ENCODE data around the gene ZNF527. TPM values are rescaled to one million over a fixed set of nuclear protein-coding genes. Genes with fewer than 3 reads are reported as not detected.
"Not testable (repeated sequence)": the region's sequence is repeated elsewhere in the genome, so short reads cannot be mapped to it uniquely, and the experiment has no call there.

Gene ZNF527
- total RNA-seq, 1 donor, result 5.6 TPM

DNA sequence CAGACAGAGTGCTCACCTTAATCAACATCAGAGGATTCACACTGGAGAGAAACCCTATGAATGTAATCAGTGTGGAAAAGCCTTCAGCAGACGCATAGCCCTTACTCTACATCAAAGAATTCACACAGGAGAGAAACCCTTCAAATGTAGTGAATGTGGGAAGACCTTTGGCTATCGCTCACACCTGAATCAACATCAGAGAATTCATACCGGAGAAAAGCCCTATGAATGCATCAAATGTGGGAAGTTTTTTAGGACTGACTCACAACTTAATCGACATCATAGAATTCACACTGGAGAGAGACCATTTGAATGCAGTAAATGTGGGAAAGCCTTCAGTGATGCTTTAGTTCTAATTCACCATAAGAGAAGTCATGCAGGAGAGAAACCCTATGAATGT is 18.3 kb downstream of the ZNF527 start:
- DNase-seq (ENCODE audit: low read depth), result no peak
- no peak for TF ChIP-seq CTCF (IDR thresholded peaks at IDR 0.05; ENCODE audit: insufficient read depth, low read depth, low read length)
- no peak overlapping the region for H3K4me3 ChIP-seq (ENCODE audit: low read depth, low read length)

- H3K4me3 ChIP-seq (ENCODE audit: low read depth, low read length); DNase-seq (ENCODE audit: low read depth): not testable (repeated sequence)
Observed at GRCh38 chr19:37391399-37391798, 20.5 kb downstream of the ZNF527 start.

- no peak for TF ChIP-seq CTCF (IDR thresholded peaks at IDR 0.05; ENCODE audit: insufficient read depth, low read depth, low read length)
- no peak for DNase-seq (ENCODE audit: low read depth)
- H3K4me3 ChIP-seq (ENCODE audit: low read depth, low read length), result no peak overlapping the region
Observed at GRCh38 chr19:37401078-37401477, 30.2 kb downstream of the ZNF527 start.

GRCh38 chr19:37403403-37403802 is 32.5 kb downstream of the ZNF527 start:
- no peak for DNase-seq (ENCODE audit: low read depth)

DNA sequence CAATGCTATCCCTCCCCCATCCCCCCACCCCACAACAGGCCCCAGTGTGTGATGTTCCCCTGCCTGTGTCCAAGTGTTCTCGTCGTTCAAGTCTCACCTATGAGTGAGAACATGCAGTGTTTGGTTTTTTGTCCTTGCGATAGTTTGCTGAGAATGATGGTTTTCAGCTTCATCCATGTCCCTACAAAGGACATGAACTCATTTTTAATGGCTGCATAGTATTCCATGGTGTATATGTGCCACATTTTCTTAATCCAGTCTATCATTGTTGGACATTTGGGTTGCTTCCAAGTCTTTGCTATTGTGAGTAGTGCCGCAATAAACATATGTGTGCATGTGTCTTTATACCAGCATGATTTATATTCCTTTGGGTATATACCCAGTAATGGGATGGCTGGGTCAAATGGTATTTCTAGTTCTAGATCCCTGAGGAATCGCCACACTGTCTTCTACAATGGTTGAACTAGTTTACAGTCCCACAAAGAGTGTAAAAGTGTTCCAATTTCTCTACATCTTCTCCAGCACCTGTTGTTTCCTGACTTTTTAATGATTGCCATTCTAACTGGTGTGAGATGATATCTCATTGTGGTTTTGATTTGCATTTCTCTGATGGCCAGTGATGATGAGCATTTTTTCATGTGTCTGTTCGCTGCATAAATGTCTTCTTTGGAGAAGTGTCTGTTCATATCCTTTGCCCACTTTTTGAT is 35.4 kb downstream of the ZNF527 start:
- not testable (repeated sequence) for H3K4me3 ChIP-seq (ENCODE audit: low read depth, low read length); DNase-seq (ENCODE audit: low read depth)

More at GRCh38 chr19:37403403-37403802, 32.5 kb downstream of the ZNF527 start:
- no peak overlapping the region for H3K4me3 ChIP-seq (ENCODE audit: low read depth, low read length)
- TF ChIP-seq CTCF (IDR thresholded peaks at IDR 0.05; ENCODE audit: insufficient read depth, low read depth, low read length), result no peak

DNA sequence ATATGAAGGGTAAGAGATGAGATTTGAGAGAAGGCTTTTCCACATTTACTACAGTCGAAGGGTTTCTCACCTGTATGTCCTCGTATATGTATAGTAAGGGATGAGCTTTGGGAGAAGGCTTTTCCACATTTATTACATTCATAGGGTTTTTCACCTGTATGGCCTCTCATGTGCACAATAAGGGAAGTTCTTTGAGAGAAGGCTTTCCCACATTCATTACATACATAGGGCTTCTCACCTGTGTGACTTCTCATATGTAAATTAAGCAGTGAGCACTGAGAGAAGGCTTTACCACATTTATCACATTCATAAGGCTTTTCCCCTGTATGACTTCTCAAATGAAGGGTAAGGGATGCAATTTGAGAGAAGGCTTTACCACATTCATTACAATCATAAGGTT is 41.8 kb downstream of the ZNF527 start:
- no peak overlapping the region for H3K4me3 ChIP-seq (ENCODE audit: low read depth, low read length)
- DNase-seq (ENCODE audit: low read depth), result no peak
- no peak for TF ChIP-seq CTCF (IDR thresholded peaks at IDR 0.05; ENCODE audit: insufficient read depth, low read depth, low read length)

DNA sequence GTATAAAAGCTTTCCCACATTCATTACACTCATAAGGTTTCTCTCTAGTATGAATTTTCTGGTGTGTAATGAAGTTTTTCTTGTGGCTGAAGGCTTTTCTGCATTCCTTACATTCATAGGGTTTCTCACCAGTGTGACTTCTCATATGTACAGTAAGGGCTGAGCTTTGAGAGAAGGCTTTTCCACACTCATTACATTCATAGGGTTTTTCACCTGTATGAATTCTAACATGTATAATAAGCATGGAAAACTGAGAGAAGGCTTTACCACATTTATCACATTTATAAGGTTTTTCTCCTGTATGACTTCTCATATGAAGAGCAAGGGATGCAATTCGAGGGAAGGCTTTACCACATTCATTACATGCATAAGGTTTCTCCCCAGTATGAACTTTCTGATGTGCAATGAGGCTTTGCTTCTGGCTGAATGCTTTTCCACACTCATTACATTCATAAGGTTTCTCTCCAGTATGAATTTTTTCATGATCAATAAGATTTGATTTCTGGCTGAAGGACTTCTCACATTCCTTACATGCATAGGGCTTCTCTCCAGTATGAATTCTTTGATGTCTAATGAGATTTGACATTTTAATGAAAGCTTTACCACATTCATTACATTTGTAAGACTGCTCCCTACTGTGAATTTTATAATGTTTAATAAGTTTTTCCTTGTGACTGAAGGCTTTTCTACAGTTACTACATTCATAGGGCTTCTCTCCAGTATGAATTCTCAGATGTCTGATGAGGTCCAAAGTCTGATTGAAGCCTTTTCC is 42.6 kb downstream of the ZNF527 start:
- H3K4me3 ChIP-seq (ENCODE audit: low read depth, low read length), result no peak overlapping the region
- TF ChIP-seq CTCF (IDR thresholded peaks at IDR 0.05; ENCODE audit: insufficient read depth, low read depth, low read length), result no peak
- DNase-seq (ENCODE audit: low read depth), result peak; percentile 1

Other genes with a start within 250 kb of the ZNF527 start
- 7.8 and 10.0 TPM in 2 replicates for gene ZNF585A, start 198.4 kb upstream of the ZNF527 start, total RNA-seq
- gene ZNF585B, start 160.6 kb upstream of the ZNF527 start, total RNA-seq, result 14.7 and 17.7 TPM in 2 replicates
- gene ZNF383, start 152.9 kb upstream of the ZNF527 start, total RNA-seq, result 5.2 and 6.8 TPM in 2 replicates
- 6.1 and 8.2 TPM in 2 replicates for gene ZNF569, start 96.3 kb downstream of the ZNF527 start, total RNA-seq
- 7.7 and 11.2 TPM in 2 replicates for gene ZNF570, start 98.3 kb downstream of the ZNF527 start, total RNA-seq
- gene ZNF793, start 135.8 kb downstream of the ZNF527 start, total RNA-seq, result 0.64 and 2.6 TPM in 2 replicates
- gene ZNF571, start 223.7 kb downstream of the ZNF527 start, total RNA-seq, result 1.6 and 2.6 TPM in 2 replicates
- gene ZNF540, start 223.8 kb downstream of the ZNF527 start, total RNA-seq, result 0.32 and 0.86 TPM in 2 replicates